Central memory CD8-positive, alpha-beta T cell (primary cell): ENCODE measurements around the gene CD27.

Experiments used
- ATAC-seq: fragments of 150-1000 bp; cut with Tn5 transposase; replicated peaks from 2 replicates; pipeline ENCODE4 v1.10.0; 2022; ENCODE audit warnings: mild to moderate bottlenecking, moderate FRiP score, moderate number of reproducible peaks; ENCODE audit not compliant: poor library complexity, severe bottlenecking; ENCODE audit errors: extremely low read depth
- DNase-seq, 2 donors: peaks; one replicate each; pipeline ENCODE4 v3.0.0; 2021; ENCODE audit warnings: low spot score in 2 of 2
- H3K27ac Mint-ChIP-seq: one replicate; pipeline ENCODE4 v1.8.0; 2022; ENCODE audit warnings: low read depth, mild to moderate bottlenecking, moderate library complexity, mixed read lengths
- H3K27me3 Mint-ChIP-seq: one replicate; pipeline ENCODE4 v1.8.0; 2022; ENCODE audit warnings: mixed read lengths
- H3K36me3 Mint-ChIP-seq: one replicate; pipeline ENCODE4 v1.8.0; 2022; ENCODE audit warnings: mild to moderate bottlenecking, moderate library complexity, mixed read lengths; ENCODE audit not compliant: insufficient read depth
- H3K4me1 Mint-ChIP-seq: one replicate; pipeline ENCODE4 v1.8.0; 2022; ENCODE audit warnings: mixed read lengths
- H3K4me3 Mint-ChIP-seq: one replicate; pipeline ENCODE4 v1.8.0; 2022; ENCODE audit warnings: mild to moderate bottlenecking, moderate library complexity, mixed read lengths
- H3K9me3 Mint-ChIP-seq: one replicate; pipeline ENCODE4 v1.8.0; 2022; ENCODE audit warnings: mixed read lengths

CD27 gene

DNA sequence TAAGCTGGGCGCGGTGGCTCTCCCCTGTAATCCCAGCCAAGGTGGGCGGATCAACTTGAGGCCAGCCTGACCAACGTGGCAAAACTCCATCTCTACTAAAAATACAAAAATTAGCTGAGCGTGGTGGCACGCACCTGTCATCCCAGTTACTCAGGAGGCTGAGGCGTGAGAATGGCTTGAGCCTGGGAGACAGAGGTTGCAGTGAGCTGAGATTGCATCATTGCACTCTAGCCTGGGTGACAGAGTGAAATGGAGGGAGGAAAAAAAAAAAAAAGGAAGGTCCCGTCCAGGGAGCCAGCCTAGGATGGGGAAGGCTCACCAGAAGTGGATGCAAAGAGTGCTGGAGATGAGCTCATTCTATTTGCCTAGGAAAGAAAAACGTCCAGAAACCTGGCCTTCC is 1.9 kb upstream of the CD27 start:
- no peaks in the 10 kb centered on the region for H3K9me3 Mint-ChIP-seq
- H3K4me3 Mint-ChIP-seq, result peak overlapping the region; percentile 98
- ATAC-seq (no peak), DNase-seq (no peak)
- H3K4me1 Mint-ChIP-seq, result peaks cover 68% of the 10 kb centered on the region
- no peaks in the 10 kb centered on the region for H3K27me3 Mint-ChIP-seq
- peaks cover 19% of the 10 kb centered on the region for H3K36me3 Mint-ChIP-seq
- H3K27ac Mint-ChIP-seq, result peak overlapping the region; percentile 90

- Mint-ChIP-seq H3K4me1 (peaks cover 75% of the 10 kb centered on the region), H3K4me3 (peak overlapping the region; percentile 98), H3K36me3 (peaks cover 24% of the 10 kb centered on the region), H3K27me3 (no peaks in the 10 kb centered on the region), H3K27ac (peak overlapping the region; percentile 90), H3K9me3 (no peaks in the 10 kb centered on the region)
- DNase-seq (no peak), ATAC-seq (no peak)
Observed at GRCh38 chr12:6443361-6443983, 1.3 kb upstream of the CD27 start.

- no peak for DNase-seq
- Mint-ChIP-seq H3K4me1 (peaks cover 75% of the 10 kb centered on the region), H3K4me3 (peak overlapping the region; percentile 98), H3K27me3 (no peaks in the 10 kb centered on the region), H3K9me3 (no peaks in the 10 kb centered on the region), H3K27ac (peak overlapping the region; percentile 90), H3K36me3 (peaks cover 30% of the 10 kb centered on the region)
- no peak for ATAC-seq
Observed at GRCh38 chr12:6444031-6444430, 724 bp upstream of the CD27 start.

DNA sequence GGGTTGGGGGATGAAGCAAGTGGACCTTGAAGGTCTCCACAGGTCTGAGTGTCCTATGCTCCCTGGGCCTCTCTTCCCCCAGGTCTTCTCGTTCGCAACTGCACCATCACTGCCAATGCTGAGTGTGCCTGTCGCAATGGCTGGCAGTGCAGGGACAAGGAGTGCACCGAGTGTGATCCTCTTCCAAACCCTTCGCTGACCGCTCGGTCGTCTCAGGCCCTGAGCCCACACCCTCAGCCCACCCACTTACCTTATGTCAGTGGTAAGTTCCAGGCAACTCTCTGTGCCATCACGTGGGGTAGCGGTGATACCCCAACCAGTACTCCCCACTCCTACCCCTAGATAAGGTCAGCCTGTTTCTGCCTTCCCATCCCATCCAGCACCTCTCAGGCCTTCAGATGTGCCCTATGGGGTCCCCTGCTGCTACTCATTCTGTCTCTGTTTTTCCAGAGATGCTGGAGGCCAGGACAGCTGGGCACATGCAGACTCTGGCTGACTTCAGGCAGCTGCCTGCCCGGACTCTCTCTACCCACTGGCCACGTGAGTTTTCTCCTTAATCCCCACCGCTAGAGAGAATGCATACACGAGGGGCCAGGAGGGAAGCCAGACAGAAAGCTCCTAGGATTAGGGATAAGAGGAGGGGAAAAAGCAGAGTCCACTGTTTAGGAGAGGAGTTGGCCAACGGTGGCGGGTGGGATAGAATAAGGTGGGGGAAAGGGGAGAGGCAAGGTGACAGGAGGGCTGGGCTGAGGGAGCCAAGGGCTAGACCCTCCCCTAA is 5.5 kb downstream of the CD27 start:
- Mint-ChIP-seq H3K4me3 (peak overlapping the region; percentile 100), H3K4me1 (peaks cover 73% of the 10 kb centered on the region), H3K36me3 (peaks cover 61% of the 10 kb centered on the region), H3K9me3 (no peaks in the 10 kb centered on the region), H3K27me3 (no peaks in the 10 kb centered on the region), H3K27ac (peak overlapping the region; percentile 100)
- DNase-seq, result no peak
- ATAC-seq, result no peak

GRCh38 chr12:6450869-6451347 is 6.2 kb downstream of the CD27 start:
- Mint-ChIP-seq H3K27me3 (no peaks in the 10 kb centered on the region), H3K4me3 (peak overlapping the region; percentile 100), H3K27ac (peak overlapping the region; percentile 100), H3K9me3 (no peaks in the 10 kb centered on the region), H3K4me1 (peaks cover 70% of the 10 kb centered on the region), H3K36me3 (peaks cover 63% of the 10 kb centered on the region)
- DNase-seq (no peak), ATAC-seq (no peak)

GRCh38 chr12:6451348-6452244 is 6.8 kb downstream of the CD27 start, which contains the start of gene TAPBPL:
TSS of gene TAPBPL (plus strand) at chr12:6452042. CDS start at chr12:6452249, 207 bp downstream.
- Mint-ChIP-seq H3K27me3 (no peaks in the 10 kb centered on the region), H3K36me3 (peaks cover 63% of the 10 kb centered on the region)
- peak; percentile 60 to 74 for DNase-seq

GRCh38 chr12:6452245-6452943 is 7.6 kb downstream of the CD27 start:
- peaks cover 64% of the 10 kb centered on the region for H3K4me1 Mint-ChIP-seq
- no peaks in the 10 kb centered on the region for H3K27me3 Mint-ChIP-seq
- no peaks in the 10 kb centered on the region for H3K9me3 Mint-ChIP-seq
- H3K36me3 Mint-ChIP-seq, result peaks cover 64% of the 10 kb centered on the region
- peak overlapping the region; percentile 100 for H3K27ac Mint-ChIP-seq
- DNase-seq (no peak), ATAC-seq (no peak)
- peak overlapping the region; percentile 100 for H3K4me3 Mint-ChIP-seq

More at GRCh38 chr12:6451348-6452244, 6.8 kb downstream of the CD27 start, which contains the start of gene TAPBPL:
- no peaks in the 10 kb centered on the region for H3K9me3 Mint-ChIP-seq
- H3K4me1 Mint-ChIP-seq, result peaks cover 66% of the 10 kb centered on the region
- peak within 1 kb of the TSS; percentile 100 for H3K27ac Mint-ChIP-seq
- peak within 1 kb of the TSS; percentile 100 for H3K4me3 Mint-ChIP-seq
- ATAC-seq, result peak; percentile 95

DNA sequence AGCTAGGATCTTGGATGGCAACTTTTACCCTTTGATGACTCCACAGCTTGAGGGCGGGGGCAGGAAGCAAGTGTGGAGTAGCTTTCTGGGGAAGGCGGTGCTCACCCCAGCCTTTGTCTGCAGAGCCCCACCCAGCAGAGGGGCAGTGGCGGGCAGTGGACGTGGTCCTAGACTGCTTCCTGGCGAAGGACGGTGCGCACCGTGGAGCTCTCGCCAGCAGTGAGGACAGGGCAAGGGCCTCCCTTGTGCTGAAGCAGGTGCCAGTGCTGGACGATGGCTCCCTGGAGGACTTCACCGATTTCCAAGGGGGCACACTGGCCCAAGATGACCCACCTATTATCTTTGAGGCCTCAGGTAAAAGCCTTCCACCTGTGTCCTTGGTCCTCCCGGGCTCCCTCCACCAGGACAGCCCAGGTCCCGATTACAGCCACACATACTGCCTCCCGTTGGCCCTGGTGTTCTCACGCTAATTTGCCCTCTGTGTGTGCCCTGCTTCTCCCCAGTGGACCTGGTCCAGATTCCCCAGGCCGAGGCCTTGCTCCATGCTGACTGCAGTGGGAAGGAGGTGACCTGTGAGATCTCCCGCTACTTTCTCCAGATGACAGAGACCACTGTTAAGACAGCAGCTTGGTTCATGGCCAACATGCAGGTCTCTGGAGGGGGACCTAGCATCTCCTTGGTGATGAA is 8.3 kb downstream of the CD27 start:
- ATAC-seq (no peak), DNase-seq (no peak)
- peaks cover 58% of the 10 kb centered on the region for H3K4me1 Mint-ChIP-seq
- H3K27ac Mint-ChIP-seq, result peak overlapping the region; percentile 100
- peak overlapping the region; percentile 100 for H3K4me3 Mint-ChIP-seq
- peaks cover 66% of the 10 kb centered on the region for H3K36me3 Mint-ChIP-seq
- no peaks in the 10 kb centered on the region for H3K27me3 Mint-ChIP-seq
- no peaks in the 10 kb centered on the region for H3K9me3 Mint-ChIP-seq

DNA sequence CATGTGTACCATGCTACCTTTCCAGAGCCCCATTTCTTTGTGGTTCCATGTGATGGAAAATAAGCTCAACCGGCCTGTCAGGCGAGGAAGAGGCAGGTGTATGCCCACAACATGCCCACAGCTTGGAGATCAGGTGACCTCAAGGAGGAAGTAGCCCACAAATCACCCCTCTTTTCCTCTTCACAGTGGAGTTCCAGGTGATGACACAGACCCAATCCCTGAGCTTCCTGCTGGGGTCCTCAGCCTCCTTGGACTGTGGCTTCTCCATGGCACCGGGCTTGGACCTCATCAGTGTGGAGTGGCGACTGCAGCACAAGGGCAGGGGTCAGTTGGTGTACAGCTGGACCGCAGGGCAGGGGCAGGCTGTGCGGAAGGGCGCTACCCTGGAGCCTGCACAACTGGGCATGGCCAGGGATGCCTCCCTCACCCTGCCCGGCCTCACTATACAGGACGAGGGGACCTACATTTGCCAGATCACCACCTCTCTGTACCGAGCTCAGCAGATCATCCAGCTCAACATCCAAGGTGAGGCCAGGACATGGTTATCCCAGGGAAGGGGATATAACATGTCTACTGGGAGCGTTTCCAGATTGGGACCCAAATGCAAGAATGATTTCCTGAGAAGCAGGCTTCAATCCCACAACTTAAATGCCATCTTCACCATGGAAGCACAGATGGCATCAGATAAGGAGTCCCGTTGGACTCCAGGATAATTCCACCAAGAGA is 12.6 kb downstream of the CD27 start:
- H3K27me3 Mint-ChIP-seq, result no peaks in the 10 kb centered on the region
- H3K9me3 Mint-ChIP-seq, result no peaks in the 10 kb centered on the region
- ATAC-seq, result no peak
- H3K4me1 Mint-ChIP-seq, result peaks cover 64% of the 10 kb centered on the region
- H3K36me3 Mint-ChIP-seq, result peaks cover 70% of the 10 kb centered on the region
- no peak overlapping the region for H3K27ac Mint-ChIP-seq
- no peak for DNase-seq
- H3K4me3 Mint-ChIP-seq, result no peak overlapping the region

DNA sequence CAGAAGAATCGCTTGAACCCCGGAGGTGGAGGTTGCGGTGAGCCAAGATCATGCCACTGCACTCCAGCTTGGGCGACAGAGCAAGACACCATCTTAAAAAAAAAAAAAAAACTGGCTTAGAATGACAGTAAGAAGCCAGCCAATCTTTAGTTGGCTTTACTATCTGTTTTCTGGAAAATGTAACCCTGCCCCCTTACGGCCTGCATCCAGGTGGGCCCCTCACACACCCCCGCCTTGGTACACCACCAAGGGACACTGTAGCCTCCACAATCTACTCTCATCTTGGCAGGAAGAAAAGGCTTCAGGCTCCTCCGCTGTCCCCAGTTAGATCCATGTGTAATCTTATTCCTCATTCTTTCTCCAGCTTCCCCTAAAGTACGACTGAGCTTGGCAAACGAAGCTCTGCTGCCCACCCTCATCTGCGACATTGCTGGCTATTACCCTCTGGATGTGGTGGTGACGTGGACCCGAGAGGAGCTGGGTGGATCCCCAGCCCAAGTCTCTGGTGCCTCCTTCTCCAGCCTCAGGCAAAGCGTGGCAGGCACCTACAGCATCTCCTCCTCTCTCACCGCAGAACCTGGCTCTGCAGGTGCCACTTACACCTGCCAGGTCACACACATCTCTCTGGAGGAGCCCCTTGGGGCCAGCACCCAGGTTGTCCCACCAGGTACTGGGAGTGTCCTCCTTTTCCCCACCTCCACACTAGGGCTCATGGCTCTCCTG is 13.7 kb downstream of the CD27 start:
- H3K4me3 Mint-ChIP-seq, result no peak overlapping the region
- DNase-seq (no peak), ATAC-seq (no peak)
- peak overlapping the region; percentile 90 for H3K27ac Mint-ChIP-seq
- peaks cover 65% of the 10 kb centered on the region for H3K4me1 Mint-ChIP-seq
- no peaks in the 10 kb centered on the region for H3K9me3 Mint-ChIP-seq
- no peaks in the 10 kb centered on the region for H3K27me3 Mint-ChIP-seq
- peaks cover 73% of the 10 kb centered on the region for H3K36me3 Mint-ChIP-seq

GRCh38 chr12:6459004-6459337 is 14.2 kb downstream of the CD27 start:
- peaks cover 67% of the 10 kb centered on the region for H3K4me1 Mint-ChIP-seq
- H3K9me3 Mint-ChIP-seq, result no peaks in the 10 kb centered on the region
- ATAC-seq, result no peak
- DNase-seq, result no peak
- H3K4me3 Mint-ChIP-seq, result no peak overlapping the region
- H3K27ac Mint-ChIP-seq, result peak overlapping the region; percentile 90
- H3K27me3 Mint-ChIP-seq, result no peaks in the 10 kb centered on the region
- peaks cover 74% of the 10 kb centered on the region for H3K36me3 Mint-ChIP-seq
